Keratinocyte (primary cell): ENCODE measurements around the gene IRF7. TPM values are rescaled to one million over a fixed set of nuclear protein-coding genes. Genes with fewer than 3 reads are reported as not detected.

Experiments
- DNase-seq: peaks from one replicate; pipeline ENCODE4 v3.0.0-alpha.2; 2011; ENCODE audit warnings: low read depth, missing footprints, low spot score
- FAIRE-seq: peaks from 2 replicates; lab custom pipeline; 2011; peaks lifted over from hg19 to GRCh38; lab: Jason Lieb, UNC
- H2AFZ ChIP-seq: 2 replicates; pipeline ENCODE4 v1.6.0; 2012; ENCODE audit warnings: low read length, control low read depth, inconsistent platforms; ENCODE audit not compliant: control insufficient read depth
- H3K27ac ChIP-seq: 2 replicates; pipeline ENCODE4 v1.5.1; 2011; ENCODE audit warnings: low read length; ENCODE audit not compliant: control insufficient read depth, insufficient read depth
- H3K27me3 ChIP-seq: 3 replicates; pipeline ENCODE4 v1.6.0; 2011; ENCODE audit warnings: low read length; ENCODE audit not compliant: control insufficient read depth, insufficient read depth; ENCODE audit errors: extremely low read depth
- H3K36me3 ChIP-seq, 2 experiments: 2 replicates in 1 of 2; 3 replicates in 1 of 2; pipeline ENCODE4 v1.5.1; 2011; ENCODE audit warnings: low read length in 2 of 2, mild to moderate bottlenecking in 1 of 2; ENCODE audit not compliant: control insufficient read depth in 2 of 2, insufficient read depth in 2 of 2; ENCODE audit errors: extremely low read depth in 1 of 2
- H3K4me1 ChIP-seq: 3 replicates; pipeline ENCODE4 v1.5.1; 2011; ENCODE audit warnings: low read length; ENCODE audit not compliant: control insufficient read depth, insufficient read depth; ENCODE audit errors: extremely low read depth
- H3K4me2 ChIP-seq: 3 replicates; pipeline ENCODE4 v1.6.0; 2011; ENCODE audit warnings: low read depth, low read length; ENCODE audit not compliant: control insufficient read depth, insufficient read depth; ENCODE audit errors: extremely low read depth
- H3K4me3 ChIP-seq, 3 experiments: fragments of 200-600 bp in 1 of 3; sonication (generic) in 1 of 3; 2 replicates in 2 of 3; 3 replicates in 1 of 3; pipeline ENCODE4 v1.5.1; 2011 to 2016; ENCODE audit warnings: low read length in 3 of 3, mild to moderate bottlenecking in 3 of 3, control low read depth in 2 of 3, inconsistent platforms in 1 of 3, low read depth in 1 of 3, mixed read lengths in 1 of 3, mixed run types in 1 of 3, moderate library complexity in 1 of 3; ENCODE audit not compliant: control insufficient read depth in 2 of 3, insufficient read depth in 2 of 3; ENCODE audit errors: extremely low read depth in 1 of 3
- H3K79me2 ChIP-seq: 2 replicates; pipeline ENCODE4 v1.6.0; 2012; ENCODE audit warnings: low read length; ENCODE audit not compliant: control insufficient read depth, insufficient read depth
- H3K9ac ChIP-seq: 3 replicates; pipeline ENCODE4 v1.6.0; 2011; ENCODE audit warnings: low read length; ENCODE audit not compliant: control insufficient read depth, insufficient read depth; ENCODE audit errors: extremely low read depth
- H3K9me1 ChIP-seq: 3 replicates; pipeline ENCODE4 v1.6.0; 2011; ENCODE audit warnings: low read length; ENCODE audit not compliant: control insufficient read depth, insufficient read depth; ENCODE audit errors: extremely low read depth
- H3K9me3 ChIP-seq: 2 replicates; pipeline ENCODE4 v1.5.1; 2012; ENCODE audit warnings: low read depth, low read length; ENCODE audit not compliant: control insufficient read depth
- H4K20me1 ChIP-seq: 3 replicates; pipeline ENCODE4 v1.6.0; 2011; ENCODE audit warnings: low read length; ENCODE audit not compliant: control insufficient read depth, insufficient read depth; ENCODE audit errors: extremely low read depth
- EZH2 ChIP-seq: IDR thresholded peaks from one replicate; pipeline ENCODE4 v1.6.1; 2012; ENCODE audit warnings: inconsistent platforms, mild to moderate bottlenecking, low read length, moderate library complexity
- dilution Hi-C: fragments of 300-500 bp; cut with MboI; formaldehyde crosslinking; loops from one replicate; pipeline ENCODE4 v1.7.0; 2020; ENCODE audit warnings: low sequenced_read_pairs; ENCODE audit not compliant: extremely low pct_ligation_motif_present
- polyA plus RNA-seq, 5 experiments: library from polyadenylated mRNA; depleted of rRNA in 3 of 5; stranded (reverse) in 3 of 5; stranded (forward) in 1 of 5; unstranded in 1 of 5; fragments of >200 nt; gene quantifications; 1 replicate in 1 of 5; 2 replicates in 3 of 5; 3 replicates in 1 of 5; pipeline versions ENCODE4 v1.2.1 to v1.2.3, GENCODE V29; 2011 to 2012; ENCODE audit warnings: missing spikeins in 2 of 5, low read depth in 1 of 5, low replicate concordance in 1 of 5
- TF ChIP-seq, protein P1 (sequence below), 3 experiments: IDR thresholded peaks in 1 of 3; conservative IDR thresholded peaks in 1 of 3; optimal IDR thresholded peaks in 1 of 3; 2 replicates in 2 of 3; 3 replicates in 1 of 3; pipeline versions ENCODE3 to v1.5.1; 2011; ENCODE audit warnings: low read length in 3 of 3, mild to moderate bottlenecking in 3 of 3, moderate library complexity in 2 of 3, control low read depth in 1 of 3, inconsistent platforms in 1 of 3; ENCODE audit not compliant: insufficient read depth in 2 of 3; ENCODE audit errors: extremely low read depth in 1 of 3

Gene IRF7
- polyA plus RNA-seq, 1 donor (not counting 4 experiments of a cell fraction or from before 2014, with no cell fraction given) = 7.1 TPM

- Histone ChIP-seq H4K20me1 (no peaks in the 10 kb centered on the region), H3K4me2 (no peak overlapping the region), H3K27me3 (no peaks in the 10 kb centered on the region), H3K9me1 (no peaks in the 10 kb centered on the region), H3K4me1 (no peaks in the 10 kb centered on the region), H3K79me2 (peaks cover 52% of the 10 kb centered on the region), H3K27ac (no peak overlapping the region), H3K36me3 (peaks cover 46 to 54% of the 10 kb centered on the region in 2 experiments), H3K9ac (no peak overlapping the region), H3K9me3 (no peaks in the 10 kb centered on the region), H3K4me3 (no peak overlapping the region), H2AFZ (no peak overlapping the region)
- DNase-seq (no peak), FAIRE-seq (no peak)
- TF ChIP-seq EZH2 = no peak
- TF ChIP-seq, protein P1, sequence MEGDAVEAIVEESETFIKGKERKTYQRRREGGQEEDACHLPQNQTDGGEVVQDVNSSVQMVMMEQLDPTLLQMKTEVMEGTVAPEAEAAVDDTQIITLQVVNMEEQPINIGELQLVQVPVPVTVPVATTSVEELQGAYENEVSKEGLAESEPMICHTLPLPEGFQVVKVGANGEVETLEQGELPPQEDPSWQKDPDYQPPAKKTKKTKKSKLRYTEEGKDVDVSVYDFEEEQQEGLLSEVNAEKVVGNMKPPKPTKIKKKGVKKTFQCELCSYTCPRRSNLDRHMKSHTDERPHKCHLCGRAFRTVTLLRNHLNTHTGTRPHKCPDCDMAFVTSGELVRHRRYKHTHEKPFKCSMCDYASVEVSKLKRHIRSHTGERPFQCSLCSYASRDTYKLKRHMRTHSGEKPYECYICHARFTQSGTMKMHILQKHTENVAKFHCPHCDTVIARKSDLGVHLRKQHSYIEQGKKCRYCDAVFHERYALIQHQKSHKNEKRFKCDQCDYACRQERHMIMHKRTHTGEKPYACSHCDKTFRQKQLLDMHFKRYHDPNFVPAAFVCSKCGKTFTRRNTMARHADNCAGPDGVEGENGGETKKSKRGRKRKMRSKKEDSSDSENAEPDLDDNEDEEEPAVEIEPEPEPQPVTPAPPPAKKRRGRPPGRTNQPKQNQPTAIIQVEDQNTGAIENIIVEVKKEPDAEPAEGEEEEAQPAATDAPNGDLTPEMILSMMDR (optimal IDR thresholded peaks at IDR 0.05 in 1 of 3, IDR thresholded peaks at IDR 0.05 in 1 of 3, conservative IDR thresholded peaks at IDR 0.05 in 1 of 3; ENCODE audit: extremely low read depth in 1 of 3, insufficient read depth in 2 of 3, low read length in 3 of 3) = no peak
- dilution Hi-C loops = no loop called here
Measured at GRCh38 chr11:593347-593746, 22.4 kb downstream of the IRF7 start.

- no peaks in the 10 kb centered on the region for H3K9me1 ChIP-seq
- peaks cover 47 to 53% of the 10 kb centered on the region in 2 experiments for H3K36me3 ChIP-seq
- no peak overlapping the region for H3K4me2 ChIP-seq
- H3K4me3 ChIP-seq = no peak overlapping the region
- no peaks in the 10 kb centered on the region for H3K9me3 ChIP-seq
- H3K4me1 ChIP-seq = no peaks in the 10 kb centered on the region
- H2AFZ ChIP-seq = no peak overlapping the region
- H3K27ac ChIP-seq = no peak overlapping the region
- no peak overlapping the region for H3K9ac ChIP-seq
- dilution Hi-C loops = no loop called here
- H4K20me1 ChIP-seq = no peaks in the 10 kb centered on the region
- H3K79me2 ChIP-seq = peaks cover 53% of the 10 kb centered on the region
- no peak for TF ChIP-seq EZH2
- TF ChIP-seq, protein P1 (optimal IDR thresholded peaks at IDR 0.05 in 1 of 3, IDR thresholded peaks at IDR 0.05 in 1 of 3, conservative IDR thresholded peaks at IDR 0.05 in 1 of 3; ENCODE audit: extremely low read depth in 1 of 3, insufficient read depth in 2 of 3, low read length in 3 of 3) = no peak
- FAIRE-seq (no peak), DNase-seq (no peak)
- no peaks in the 10 kb centered on the region for H3K27me3 ChIP-seq
Measured at GRCh38 chr11:592918-593317, 22.8 kb downstream of the IRF7 start.
